IMR-90 (cell line): ENCODE data around the gene RFTN1. TPM values are rescaled to one million over a fixed set of nuclear protein-coding genes. Genes with fewer than 3 reads are reported as not detected.

Source experiments
- ATAC-seq: fragments of 200-7000 bp; cut with Tn5 transposase; 2 replicates; pipeline ENCODE4 v1.9.1; 2020; ENCODE audit warnings: low read depth, mild to moderate bottlenecking, moderate library complexity
- BruUV-seq: library from RNA; stranded (reverse); fragments of 400-500 nt; replicated peaks from 2 replicates; lab custom pipeline; 2021; lab: Mats Ljungman, UMichigan
- CTCF ChIA-PET: fragments of 300-600 bp; formaldehyde crosslinking; extraction: SDS; loops from one replicate; lab custom pipeline; 2021; ENCODE audit warnings: antibody characterized with exemption; lab: Yijun Ruan, JAX
- POLR2A ChIA-PET: fragments of 300-600 bp; sonication (Branson Sonifier 250); formaldehyde crosslinking; loops from one replicate; lab custom pipeline; 2022; ENCODE audit warnings: antibody characterized with exemption; ENCODE audit not compliant: unreplicated experiment; lab: Charles Lee
- DNase-seq: peaks from one replicate; pipeline ENCODE4 v3.0.0; 2013
- H2AFZ ChIP-seq: replicated peaks from 2 replicates; pipeline ENCODE3; 2013; ENCODE audit warnings: low read length, mild to moderate bottlenecking; ENCODE audit not compliant: poor library complexity
- H2AK5ac ChIP-seq: 2 replicates; pipeline ENCODE4 v1.6.1; 2013; ENCODE audit warnings: low read depth, low read length, inconsistent platforms
- H2AK9ac ChIP-seq: replicated peaks from 2 replicates; pipeline ENCODE3; 2013; ENCODE audit warnings: mild to moderate bottlenecking, low read depth, low read length, moderate library complexity; ENCODE audit not compliant: poor library complexity
- H2BK120ac ChIP-seq: 2 replicates; pipeline ENCODE4 v1.6.1; 2013; ENCODE audit warnings: low read depth, low read length, inconsistent platforms
- H2BK15ac ChIP-seq: 3 replicates; pipeline ENCODE4 v1.6.1; 2013; ENCODE audit warnings: low read depth, low read length, inconsistent platforms
- H2BK20ac ChIP-seq: 2 replicates; pipeline ENCODE4 v1.6.1; 2013; ENCODE audit warnings: low read depth, mild to moderate bottlenecking, inconsistent platforms, low read length, moderate library complexity
- H2BK5ac ChIP-seq: 2 replicates; pipeline ENCODE4 v1.6.1; 2013; ENCODE audit warnings: mild to moderate bottlenecking, low read depth, low read length, inconsistent platforms; ENCODE audit not compliant: poor library complexity, severe bottlenecking
- H3K14ac ChIP-seq: replicated peaks from 2 replicates; pipeline ENCODE4 v1.6.1; 2013; ENCODE audit warnings: low read depth, low read length, inconsistent platforms
- H3K18ac ChIP-seq: 2 replicates; pipeline ENCODE4 v1.6.1; 2013; ENCODE audit warnings: low read depth, low read length, control low read depth
- H3K23ac ChIP-seq: 2 replicates; pipeline ENCODE4 v1.6.1; 2013; ENCODE audit warnings: low read depth, low read length, inconsistent platforms
- H3K27ac ChIP-seq: 2 replicates; pipeline ENCODE4 v1.5.1; 2013; ENCODE audit warnings: mild to moderate bottlenecking, control low read depth, low read length; ENCODE audit not compliant: insufficient read depth
- H3K27me3 ChIP-seq: 2 replicates; pipeline ENCODE4 v1.6.1; 2013; ENCODE audit warnings: low read length; ENCODE audit not compliant: control insufficient read depth, insufficient read depth
- H3K36me3 ChIP-seq: 2 replicates; pipeline ENCODE4 v1.6.1; 2013; ENCODE audit warnings: low read length, mixed read lengths; ENCODE audit not compliant: control insufficient read depth, insufficient read depth
- H3K4ac ChIP-seq: 2 replicates; pipeline ENCODE4 v1.6.1; 2013; ENCODE audit warnings: low read depth, low read length, inconsistent platforms
- H3K4me1 ChIP-seq: 2 replicates; pipeline ENCODE4 v1.6.1; 2013; ENCODE audit warnings: low read length, mixed read lengths; ENCODE audit not compliant: control insufficient read depth, insufficient read depth
- H3K4me2 ChIP-seq: 2 replicates; pipeline ENCODE4 v1.6.1; 2013; ENCODE audit warnings: low read depth, mild to moderate bottlenecking, control low read depth, low read length, moderate library complexity
- H3K4me3 ChIP-seq: 2 replicates; pipeline ENCODE4 v1.5.1; 2013; ENCODE audit warnings: low read depth, mild to moderate bottlenecking, control low read depth, low read length, moderate library complexity; ENCODE audit not compliant: insufficient read depth
- H3K56ac ChIP-seq: 2 replicates; pipeline ENCODE4 v1.6.1; 2013; ENCODE audit warnings: low read length, inconsistent platforms; ENCODE audit not compliant: insufficient read depth; ENCODE audit errors: extremely low read depth
- H3K79me1 ChIP-seq, 2 experiments: 2 replicates each; pipeline ENCODE4 v1.6.1; 2013; ENCODE audit warnings: low read length in 2 of 2, inconsistent platforms in 1 of 2, low read depth in 1 of 2
- H3K9ac ChIP-seq: 2 replicates; pipeline ENCODE4 v1.6.1; 2013; ENCODE audit warnings: low read depth, low read length, control low read depth
- H3K9me1 ChIP-seq: 2 replicates; pipeline ENCODE4 v1.6.1; 2013; ENCODE audit warnings: low read length, inconsistent platforms; ENCODE audit not compliant: insufficient read depth
- H3K9me3 ChIP-seq: 2 replicates; pipeline ENCODE4 v1.6.1; 2013; ENCODE audit warnings: low read length; ENCODE audit not compliant: control insufficient read depth, insufficient read depth
- H4K20me1 ChIP-seq: 2 replicates; pipeline ENCODE4 v1.6.1; 2013; ENCODE audit warnings: low read length, inconsistent platforms; ENCODE audit not compliant: insufficient read depth
- H4K5ac ChIP-seq: 2 replicates; pipeline ENCODE4 v1.6.1; 2013; ENCODE audit warnings: mild to moderate bottlenecking, low read depth, low read length, control low read depth
- H4K8ac ChIP-seq, 2 experiments: 2 replicates each; pipeline ENCODE4 v1.6.1; 2013; ENCODE audit warnings: low read depth in 2 of 2, low read length in 2 of 2, control low read depth in 1 of 2, inconsistent platforms in 1 of 2
- H4K91ac ChIP-seq: 2 replicates; pipeline ENCODE4 v1.6.1; 2013; ENCODE audit warnings: low read depth, low read length, inconsistent platforms; ENCODE audit not compliant: insufficient read depth
- BHLHE40 ChIP-seq: fragments of 150-350 bp; IDR thresholded peaks from 2 replicates; pipeline ENCODE4 v1.6.1; 2016; ENCODE audit warnings: mild to moderate bottlenecking, low read depth, low read length
- CEBPB ChIP-seq: IDR thresholded peaks from 2 replicates; pipeline ENCODE4 v1.6.1; 2012; ENCODE audit warnings: low read depth, low read length, improper control_type of control experiment
- CHD1 ChIP-seq: IDR thresholded peaks from 2 replicates; pipeline ENCODE4 v1.6.1; 2012; ENCODE audit warnings: low read depth, low read length, improper control_type of control experiment
- FOS ChIP-seq: fragments of 150-350 bp; IDR thresholded peaks from 2 replicates; pipeline ENCODE4 v1.6.1; 2016; ENCODE audit warnings: low read depth, low read length
- MAFK ChIP-seq: IDR thresholded peaks from 2 replicates; pipeline ENCODE4 v1.6.1; 2012; ENCODE audit warnings: low read depth, low read length, improper control_type of control experiment
- MAZ ChIP-seq: IDR thresholded peaks from 2 replicates; pipeline ENCODE4 v1.6.1; 2012; ENCODE audit warnings: low read depth, mild to moderate bottlenecking, low read length, improper control_type of control experiment, moderate library complexity, borderline replicate concordance
- MXI1 ChIP-seq: IDR thresholded peaks from 2 replicates; pipeline ENCODE4 v1.6.1; 2012; ENCODE audit warnings: low read depth, mild to moderate bottlenecking, low read length, moderate library complexity, borderline replicate concordance
- NFE2L2 ChIP-seq: fragments of 150-350 bp; IDR thresholded peaks from 2 replicates; pipeline ENCODE4 v1.6.1; 2016; ENCODE audit warnings: low read depth, mild to moderate bottlenecking, low read length
- POLR2A ChIP-seq: IDR thresholded peaks from 2 replicates; pipeline ENCODE4 v1.6.1; 2012; ENCODE audit warnings: mild to moderate bottlenecking, low read depth, low read length
- RAD21 ChIP-seq: IDR thresholded peaks from 2 replicates; pipeline ENCODE4 v1.6.1; 2012; ENCODE audit warnings: low read length, improper control_type of control experiment
- RFX5 ChIP-seq: IDR thresholded peaks from 2 replicates; pipeline ENCODE4 v1.8.0; 2012; ENCODE audit warnings: low read depth, mild to moderate bottlenecking, low read length, moderate library complexity
- WGBS, 2 experiments: methylation state at CpG; one replicate each; pipeline versions ENCODE4 v1.1.5 to v1.1.7; 2013; ENCODE audit warnings: missing lambda C conversion rate in 2 of 2; ENCODE audit not compliant: insufficient read length in 1 of 2; ENCODE audit errors: extremely low coverage in 2 of 2; 5-methylcytosine and 5-hydroxymethylcytosine counted together
- dilution Hi-C: fragments of 300-500 bp; cut with HindIII; formaldehyde crosslinking; loops from one replicate; pipeline ENCODE4 v1.14.3; 2018; ENCODE audit warnings: low sequenced_read_pairs; ENCODE audit not compliant: unreplicated experiment
- in situ Hi-C: fragments of 300-500 bp; cut with MboI; formaldehyde crosslinking; loops from 3 replicates; pipeline ENCODE4 v1.14.3; 2019; ENCODE audit warnings: low sequenced_read_pairs, inconsistent platforms, mixed read lengths
- intact Hi-C: fragments of 100-400 bp; cut with micrococcal nuclease; formaldehyde crosslinking; loops from 2 replicates; pipeline ENCODE4 v1.10.0; 2022
- polyA plus RNA-seq, 3 experiments: library from polyadenylated mRNA; depleted of rRNA; stranded (reverse); fragments of >200 nt; gene quantifications; 2 replicates each; pipeline ENCODE4 v1.2.3, GENCODE V29; 2012; ENCODE audit warnings: low replicate concordance in 1 of 3
- total RNA-seq: library from RNA; depleted of rRNA; stranded (reverse); fragments of >200 nt; gene quantifications from 2 replicates; pipeline ENCODE4 v1.2.3, GENCODE V29; 2012
- TF ChIP-seq, protein P1 (sequence below): fragments of 150-350 bp; IDR thresholded peaks from 2 replicates; pipeline ENCODE4 v1.6.1; 2017; ENCODE audit warnings: mild to moderate bottlenecking, antibody characterized with exemption, low read length, low read depth
- TF ChIP-seq, protein P2 (sequence below): conservative IDR thresholded peaks from 2 replicates; pipeline ENCODE4 v1.5.1; 2012; ENCODE audit warnings: mild to moderate bottlenecking, low read depth, low read length, improper control_type of control experiment
- TF ChIP-seq, protein P3 (sequence below): fragments of 150-350 bp; IDR thresholded peaks from 2 replicates; pipeline ENCODE4 v1.6.1; 2016; ENCODE audit warnings: low read depth, mild to moderate bottlenecking, low read length, moderate library complexity, borderline replicate concordance

Gene RFTN1
- total and polyA plus RNA-seq, 2 of the 4 experiments (the other 2 are of a cell fraction), result 45.0 to 52.0 TPM

DNA sequence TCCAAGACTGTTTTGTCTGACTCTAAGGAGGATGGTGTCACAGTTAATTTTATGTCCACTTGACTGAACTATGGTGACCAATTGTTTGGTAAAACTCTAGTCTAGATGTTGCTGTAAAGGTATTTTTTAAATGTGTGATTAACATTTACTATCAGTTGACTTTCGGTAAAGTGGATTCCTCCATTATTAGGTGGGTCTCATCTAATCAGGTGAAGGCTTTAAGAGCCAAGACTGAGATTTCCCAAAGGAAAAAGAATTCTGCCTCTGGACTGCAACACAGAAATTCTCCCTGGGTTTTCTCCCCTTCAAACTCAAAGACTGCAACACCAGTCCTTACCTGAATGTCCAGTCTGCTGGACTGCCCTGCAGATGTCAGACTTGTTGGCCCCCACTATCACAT is 129.6 kb downstream of the RFTN1 start:
- DNase-seq (no peak), ATAC-seq (no peak)
- WGBS, 2 experiments, result no CpG with 5 or more reads among the region's 1 CpG
- H3K4ac ChIP-seq, result no peak overlapping the region
- peaks cover 14% of the 10 kb centered on the region; the same call in 1 of the 2 replicates for H4K20me1 ChIP-seq
- no peak overlapping the region for H3K9ac ChIP-seq
- no peak overlapping the region for H3K23ac ChIP-seq
- no peaks in the 10 kb centered on the region for H3K27me3 ChIP-seq
- no TSS peak for BruUV-seq
- H3K9me1 ChIP-seq, result peaks cover 21% of the 10 kb centered on the region
- ChIA-PET POLR2A (no interaction called here), CTCF (no interaction called here)
- no peak overlapping the region for H2BK5ac ChIP-seq
- no peak overlapping the region for H3K56ac ChIP-seq
- in situ Hi-C loops, result no loop called here
- peaks cover 6% of the 10 kb centered on the region for H3K36me3 ChIP-seq
- H3K4me2 ChIP-seq, result no peak overlapping the region
- no peaks in the 10 kb centered on the region for H3K9me3 ChIP-seq
- H4K8ac ChIP-seq, result no peak overlapping the region
- peaks cover 43 to 71% of the 10 kb centered on the region in 2 experiments for H3K79me1 ChIP-seq
- no peak overlapping the region for H2AK5ac ChIP-seq
- no peak overlapping the region for H2BK120ac ChIP-seq
- no peak overlapping the region for H4K91ac ChIP-seq
- no peak overlapping the region for H2BK15ac ChIP-seq
- TF ChIP-seq MAFK (no peak), CHD1 (no peak), MAZ (no peak), FOS (no peak), POLR2A (no peak), CEBPB (no peak), RAD21 (no peak), BHLHE40 (no peak), MXI1 (no peak), RFX5 (no peak), NFE2L2 (no peak)
- TF ChIP-seq, protein P1, sequence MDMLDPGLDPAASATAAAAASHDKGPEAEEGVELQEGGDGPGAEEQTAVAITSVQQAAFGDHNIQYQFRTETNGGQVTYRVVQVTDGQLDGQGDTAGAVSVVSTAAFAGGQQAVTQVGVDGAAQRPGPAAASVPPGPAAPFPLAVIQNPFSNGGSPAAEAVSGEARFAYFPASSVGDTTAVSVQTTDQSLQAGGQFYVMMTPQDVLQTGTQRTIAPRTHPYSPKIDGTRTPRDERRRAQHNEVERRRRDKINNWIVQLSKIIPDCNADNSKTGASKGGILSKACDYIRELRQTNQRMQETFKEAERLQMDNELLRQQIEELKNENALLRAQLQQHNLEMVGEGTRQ, result no peak
- TF ChIP-seq, protein P2, sequence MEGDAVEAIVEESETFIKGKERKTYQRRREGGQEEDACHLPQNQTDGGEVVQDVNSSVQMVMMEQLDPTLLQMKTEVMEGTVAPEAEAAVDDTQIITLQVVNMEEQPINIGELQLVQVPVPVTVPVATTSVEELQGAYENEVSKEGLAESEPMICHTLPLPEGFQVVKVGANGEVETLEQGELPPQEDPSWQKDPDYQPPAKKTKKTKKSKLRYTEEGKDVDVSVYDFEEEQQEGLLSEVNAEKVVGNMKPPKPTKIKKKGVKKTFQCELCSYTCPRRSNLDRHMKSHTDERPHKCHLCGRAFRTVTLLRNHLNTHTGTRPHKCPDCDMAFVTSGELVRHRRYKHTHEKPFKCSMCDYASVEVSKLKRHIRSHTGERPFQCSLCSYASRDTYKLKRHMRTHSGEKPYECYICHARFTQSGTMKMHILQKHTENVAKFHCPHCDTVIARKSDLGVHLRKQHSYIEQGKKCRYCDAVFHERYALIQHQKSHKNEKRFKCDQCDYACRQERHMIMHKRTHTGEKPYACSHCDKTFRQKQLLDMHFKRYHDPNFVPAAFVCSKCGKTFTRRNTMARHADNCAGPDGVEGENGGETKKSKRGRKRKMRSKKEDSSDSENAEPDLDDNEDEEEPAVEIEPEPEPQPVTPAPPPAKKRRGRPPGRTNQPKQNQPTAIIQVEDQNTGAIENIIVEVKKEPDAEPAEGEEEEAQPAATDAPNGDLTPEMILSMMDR, result no peak
- TF ChIP-seq, protein P3, sequence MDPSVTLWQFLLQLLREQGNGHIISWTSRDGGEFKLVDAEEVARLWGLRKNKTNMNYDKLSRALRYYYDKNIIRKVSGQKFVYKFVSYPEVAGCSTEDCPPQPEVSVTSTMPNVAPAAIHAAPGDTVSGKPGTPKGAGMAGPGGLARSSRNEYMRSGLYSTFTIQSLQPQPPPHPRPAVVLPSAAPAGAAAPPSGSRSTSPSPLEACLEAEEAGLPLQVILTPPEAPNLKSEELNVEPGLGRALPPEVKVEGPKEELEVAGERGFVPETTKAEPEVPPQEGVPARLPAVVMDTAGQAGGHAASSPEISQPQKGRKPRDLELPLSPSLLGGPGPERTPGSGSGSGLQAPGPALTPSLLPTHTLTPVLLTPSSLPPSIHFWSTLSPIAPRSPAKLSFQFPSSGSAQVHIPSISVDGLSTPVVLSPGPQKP, result no peak
- dilution Hi-C loops, result no loop called here
- no peak overlapping the region for H3K4me3 ChIP-seq
- no peak overlapping the region for H3K27ac ChIP-seq
- H2AK9ac ChIP-seq, result no peak overlapping the region
- H3K18ac ChIP-seq, result no peak overlapping the region
- intact Hi-C loops, result no loop called here
- no peak overlapping the region for H2AFZ ChIP-seq
- H4K5ac ChIP-seq, result no peak overlapping the region
- H3K14ac ChIP-seq, result no peak overlapping the region
- no peak overlapping the region for H2BK20ac ChIP-seq
- H3K4me1 ChIP-seq, result peaks cover 33% of the 10 kb centered on the region
